Measurements from ENCODE around the gene NEUROD6.

DNA sequence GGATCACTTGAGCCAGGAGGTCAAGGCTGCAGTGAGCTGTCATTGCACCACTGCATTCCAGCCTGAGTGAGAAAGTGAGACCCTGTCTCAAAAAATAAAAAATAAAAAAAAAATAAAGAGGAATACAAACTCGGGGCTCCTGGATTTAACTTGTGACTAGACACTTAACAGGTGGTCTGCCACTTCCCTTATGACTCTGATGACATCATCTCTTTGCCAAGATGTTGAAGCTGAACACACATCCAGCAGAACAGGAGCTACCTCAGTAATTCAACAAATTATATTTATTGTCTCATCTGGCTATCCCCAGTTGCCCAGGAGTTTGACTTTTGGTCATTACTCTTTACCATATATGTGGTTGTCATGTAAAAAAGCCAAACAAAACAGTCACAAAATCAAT is 35.3 kb downstream of the NEUROD6 start:
- TF ChIP-seq POLR2A (IDR thresholded peaks at IDR 0.05; ENCODE audit: low read depth, low read length) (no peak), MAX (IDR thresholded peaks at IDR 0.05; ENCODE audit: insufficient read depth, insufficient read length) (no peak), EZH2 (IDR thresholded peaks at IDR 0.05; ENCODE audit: borderline replicate concordance, low read depth, low read length, severe bottlenecking) (no peak), POLR2AphosphoS5 (IDR thresholded peaks at IDR 0.05; ENCODE audit: insufficient read depth, low read depth, low read length) (no peak)
- TF ChIP-seq, protein P1, sequence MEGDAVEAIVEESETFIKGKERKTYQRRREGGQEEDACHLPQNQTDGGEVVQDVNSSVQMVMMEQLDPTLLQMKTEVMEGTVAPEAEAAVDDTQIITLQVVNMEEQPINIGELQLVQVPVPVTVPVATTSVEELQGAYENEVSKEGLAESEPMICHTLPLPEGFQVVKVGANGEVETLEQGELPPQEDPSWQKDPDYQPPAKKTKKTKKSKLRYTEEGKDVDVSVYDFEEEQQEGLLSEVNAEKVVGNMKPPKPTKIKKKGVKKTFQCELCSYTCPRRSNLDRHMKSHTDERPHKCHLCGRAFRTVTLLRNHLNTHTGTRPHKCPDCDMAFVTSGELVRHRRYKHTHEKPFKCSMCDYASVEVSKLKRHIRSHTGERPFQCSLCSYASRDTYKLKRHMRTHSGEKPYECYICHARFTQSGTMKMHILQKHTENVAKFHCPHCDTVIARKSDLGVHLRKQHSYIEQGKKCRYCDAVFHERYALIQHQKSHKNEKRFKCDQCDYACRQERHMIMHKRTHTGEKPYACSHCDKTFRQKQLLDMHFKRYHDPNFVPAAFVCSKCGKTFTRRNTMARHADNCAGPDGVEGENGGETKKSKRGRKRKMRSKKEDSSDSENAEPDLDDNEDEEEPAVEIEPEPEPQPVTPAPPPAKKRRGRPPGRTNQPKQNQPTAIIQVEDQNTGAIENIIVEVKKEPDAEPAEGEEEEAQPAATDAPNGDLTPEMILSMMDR (IDR thresholded peaks at IDR 0.05; ENCODE audit: extremely low read depth in 1 of 2, insufficient read depth in 1 of 2, low read depth in 1 of 2, low read length in 2 of 2) = no peak

Data from endothelial cell of umbilical vein (primary cell).